A673 (cell line): Measurements from ENCODE around the gene H3-3A. TPM values are rescaled to one million over a fixed set of nuclear protein-coding genes. Genes with fewer than 3 reads are reported as not detected.

Experiments
- BruUV-seq: library from RNA; stranded (reverse); fragments of 400-500 nt; replicated peaks from 2 replicates; lab custom pipeline; 2021; lab: Mats Ljungman, UMichigan
- CTCF ChIA-PET: fragments of 300-600 bp; sonication (Branson Sonifier 250); formaldehyde crosslinking; loops from one replicate; lab custom pipeline; 2022; ENCODE audit warnings: antibody characterized with exemption; lab: Charles Lee
- POLR2A ChIA-PET: fragments of 300-600 bp; sonication (Branson Sonifier 250); formaldehyde crosslinking; loops from one replicate; lab custom pipeline; 2022; ENCODE audit warnings: antibody characterized with exemption; ENCODE audit not compliant: low non-redundant PET; lab: Charles Lee
- DNase-seq: peaks from one replicate; pipeline ENCODE4 v3.0.0-alpha.2; 2015; ENCODE audit warnings: low spot score
- H3K27ac ChIP-seq: fragments of 200-600 bp; sonication (generic); 2 replicates; pipeline ENCODE4 v1.5.1; 2016; ENCODE audit warnings: mixed run types, low read depth, mild to moderate bottlenecking, mixed read lengths, antibody characterized with exemption, low read length; ENCODE audit not compliant: poor library complexity, severe bottlenecking
- H3K27me3 ChIP-seq: fragments of 200-600 bp; sonication (generic); replicated peaks from 2 replicates; pipeline ENCODE4 v1.6.1; 2017; ENCODE audit warnings: mixed run types, low read depth, mild to moderate bottlenecking, mixed read lengths, antibody characterized with exemption, low read length; ENCODE audit not compliant: insufficient read depth, poor library complexity
- H3K36me3 ChIP-seq: fragments of 200-600 bp; sonication (generic); 2 replicates; pipeline ENCODE4 v1.6.1; 2016; ENCODE audit warnings: mixed run types, mild to moderate bottlenecking, mixed read lengths, antibody characterized with exemption, low read length; ENCODE audit not compliant: insufficient read depth, poor library complexity, severe bottlenecking
- H3K4me1 ChIP-seq: fragments of 200-600 bp; sonication (generic); 2 replicates; pipeline ENCODE4 v1.6.1; 2017; ENCODE audit warnings: mixed run types, mild to moderate bottlenecking, mixed read lengths, antibody characterized with exemption, low read length; ENCODE audit not compliant: insufficient read depth, poor library complexity, severe bottlenecking
- H3K4me3 ChIP-seq: fragments of 200-600 bp; sonication (generic); 2 replicates; pipeline ENCODE4 v1.5.1; 2016; ENCODE audit warnings: low read depth, mixed run types, mild to moderate bottlenecking, mixed read lengths, low read length; ENCODE audit not compliant: poor library complexity, severe bottlenecking
- H3K9me3 ChIP-seq: fragments of 200-600 bp; sonication (generic); 2 replicates; pipeline ENCODE4 v1.6.1; 2016; ENCODE audit warnings: mixed run types, low read depth, mild to moderate bottlenecking, mixed read lengths, antibody characterized with exemption, low read length; ENCODE audit not compliant: poor library complexity, severe bottlenecking
- EZH2 ChIP-seq: fragments of 200-600 bp; sonication (generic); IDR thresholded peaks from 2 replicates; pipeline ENCODE4 v1.6.1; 2017; ENCODE audit warnings: borderline replicate concordance, low read depth, mild to moderate bottlenecking, mixed read lengths, antibody characterized with exemption, low read length; ENCODE audit not compliant: poor library complexity, severe bottlenecking
- intact Hi-C: fragments of 100-400 bp; cut with micrococcal nuclease; formaldehyde crosslinking; loops from one replicate; pipeline ENCODE4 v1.10.0; 2022; ENCODE audit not compliant: unreplicated experiment
- total RNA-seq: library from RNA; stranded (reverse); gene quantifications from 2 replicates; pipeline ENCODE4 v1.2.3, GENCODE V29; 2021
- TF ChIP-seq, protein P1 (sequence below): fragments of 300-800, 200-600 bp; sonication (generic); conservative IDR thresholded peaks from 2 replicates; pipeline ENCODE4 v1.5.1; 2017; ENCODE audit warnings: low read depth, mild to moderate bottlenecking, antibody characterized with exemption, low read length, moderate library complexity, mixed read lengths

Gene H3-3A
- total RNA-seq, 1 experiment from 2014 or later = 638 TPM

DNA sequence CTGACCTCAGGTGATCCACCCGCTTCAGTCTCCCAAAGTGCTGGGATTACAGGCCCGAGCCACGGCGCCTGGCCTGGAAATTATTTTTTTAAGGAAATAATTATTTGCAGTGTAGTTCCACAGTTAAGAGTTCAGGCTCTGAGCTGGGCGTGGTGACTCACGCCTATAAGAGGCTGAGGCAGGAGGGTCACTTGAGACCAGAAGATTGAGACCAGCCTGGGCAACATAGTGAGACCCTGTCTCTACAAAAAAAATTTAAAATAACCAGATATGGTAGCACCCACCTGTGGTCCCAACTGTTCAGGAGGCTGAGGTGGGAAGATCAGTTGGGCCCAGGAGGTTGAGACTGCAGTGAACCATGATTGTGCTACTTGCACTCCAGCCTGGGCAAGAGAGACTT lies 13.9 kb downstream of the H3-3A start:
- H3K4me1 ChIP-seq = no peaks in the 10 kb centered on the region
- H3K27ac ChIP-seq = no peak overlapping the region
- intact Hi-C loops = no loop called here
- no peaks in the 10 kb centered on the region for H3K27me3 ChIP-seq
- H3K9me3 ChIP-seq = no peaks in the 10 kb centered on the region
- ChIA-PET CTCF (no interaction called here), POLR2A (no interaction called here)
- H3K36me3 ChIP-seq = peaks cover 32% of the 10 kb centered on the region
- H3K4me3 ChIP-seq = no peak overlapping the region
- no peak for DNase-seq
- TF ChIP-seq, protein P1, sequence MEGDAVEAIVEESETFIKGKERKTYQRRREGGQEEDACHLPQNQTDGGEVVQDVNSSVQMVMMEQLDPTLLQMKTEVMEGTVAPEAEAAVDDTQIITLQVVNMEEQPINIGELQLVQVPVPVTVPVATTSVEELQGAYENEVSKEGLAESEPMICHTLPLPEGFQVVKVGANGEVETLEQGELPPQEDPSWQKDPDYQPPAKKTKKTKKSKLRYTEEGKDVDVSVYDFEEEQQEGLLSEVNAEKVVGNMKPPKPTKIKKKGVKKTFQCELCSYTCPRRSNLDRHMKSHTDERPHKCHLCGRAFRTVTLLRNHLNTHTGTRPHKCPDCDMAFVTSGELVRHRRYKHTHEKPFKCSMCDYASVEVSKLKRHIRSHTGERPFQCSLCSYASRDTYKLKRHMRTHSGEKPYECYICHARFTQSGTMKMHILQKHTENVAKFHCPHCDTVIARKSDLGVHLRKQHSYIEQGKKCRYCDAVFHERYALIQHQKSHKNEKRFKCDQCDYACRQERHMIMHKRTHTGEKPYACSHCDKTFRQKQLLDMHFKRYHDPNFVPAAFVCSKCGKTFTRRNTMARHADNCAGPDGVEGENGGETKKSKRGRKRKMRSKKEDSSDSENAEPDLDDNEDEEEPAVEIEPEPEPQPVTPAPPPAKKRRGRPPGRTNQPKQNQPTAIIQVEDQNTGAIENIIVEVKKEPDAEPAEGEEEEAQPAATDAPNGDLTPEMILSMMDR = no peak
- TF ChIP-seq EZH2 = no peak
- BruUV-seq = no TSS peak

DNA sequence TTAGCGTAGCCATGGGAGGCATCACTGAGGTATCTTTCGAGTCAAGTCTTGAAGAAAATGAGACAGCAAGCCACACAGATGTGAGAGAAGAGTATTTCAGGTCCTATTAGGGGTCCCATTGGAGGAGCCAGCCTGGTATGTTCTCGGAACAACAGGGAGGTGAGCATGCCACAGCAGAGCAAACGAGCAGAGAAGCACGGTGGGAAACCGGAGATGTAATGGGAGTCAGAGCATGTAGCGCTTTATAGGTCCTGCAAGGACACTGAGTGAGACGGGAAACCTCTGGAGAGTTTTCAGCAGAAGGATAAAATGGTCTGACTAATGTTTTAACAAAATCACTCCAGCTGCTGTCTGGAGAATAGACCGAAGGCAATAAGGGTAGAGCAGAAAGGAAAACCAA lies 15.9 kb downstream of the H3-3A start:
- no peak for DNase-seq
- TF ChIP-seq, protein P1 = no peak
- TF ChIP-seq EZH2 = no peak
- Histone ChIP-seq H3K4me1 (peaks cover 5% of the 10 kb centered on the region), H3K27ac (no peak overlapping the region), H3K9me3 (no peaks in the 10 kb centered on the region), H3K27me3 (no peaks in the 10 kb centered on the region), H3K4me3 (no peak overlapping the region), H3K36me3 (peaks cover 15% of the 10 kb centered on the region)
- BruUV-seq = no TSS peak
- POLR2A ChIA-PET = no interaction called here
- intact Hi-C loops = no loop called here
- CTCF ChIA-PET = interaction anchor here (1.6 kb wide), 1 partner anchor 14 kb away, joined by 4 read pairs; no protein-coding TSS in a partner anchor

DNA sequence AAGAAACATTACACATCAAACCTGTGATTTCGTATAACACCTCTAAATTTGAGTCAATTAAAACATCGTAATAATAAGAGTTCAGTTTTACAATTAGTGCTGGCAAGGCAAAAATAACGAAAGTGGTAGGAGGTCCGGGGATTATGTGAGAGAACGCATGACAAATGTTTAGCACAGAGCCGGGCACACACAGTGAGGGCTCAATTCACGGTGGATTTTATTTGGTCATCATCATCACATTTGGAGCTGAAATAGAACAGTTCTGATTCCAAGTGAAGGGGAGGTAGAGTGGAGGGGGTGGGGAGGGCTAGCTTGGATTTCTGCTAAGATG lies 20.0 kb downstream of the H3-3A start:
- BruUV-seq = no TSS peak
- no peak for DNase-seq
- no peaks in the 10 kb centered on the region for H3K9me3 ChIP-seq
- TF ChIP-seq EZH2 = no peak
- TF ChIP-seq, protein P1 = no peak
- CTCF ChIA-PET = interaction anchor here (2.1 kb wide), 1 partner anchor 18 kb away, joined by 8 read pairs; no protein-coding TSS in a partner anchor
- POLR2A ChIA-PET = no interaction called here
- peak overlapping the region; percentile 77 for H3K4me3 ChIP-seq
- peaks cover 5% of the 10 kb centered on the region for H3K4me1 ChIP-seq
- intact Hi-C loops = loop anchor here (5.0 kb wide), 1 partner anchor 40 kb away; no protein-coding TSS in a partner anchor
- no peak overlapping the region for H3K27ac ChIP-seq
- no peaks in the 10 kb centered on the region for H3K27me3 ChIP-seq
- H3K36me3 ChIP-seq = no peaks in the 10 kb centered on the region
